HEK293T (cell line): ENCODE data around the gene FOXO3.

Source experiments
- CTCF ChIA-PET: fragments of 350-600 bp; formaldehyde crosslinking; extraction: SDS; loops from one replicate; lab custom pipeline; 2021; ENCODE audit warnings: antibody characterized with exemption, inconsistent platforms; lab: Yijun Ruan, JAX
- POLR2A ChIA-PET: fragments of 350-600 bp; formaldehyde crosslinking; extraction: SDS; loops from one replicate; lab custom pipeline; 2020; ENCODE audit warnings: antibody characterized with exemption, inconsistent platforms; lab: Yijun Ruan, JAX
- DNase-seq: peaks from one replicate; pipeline ENCODE4 v3.0.0; 2012; ENCODE audit warnings: mixed read lengths; ENCODE audit errors: extremely low spot score
- ARNT ChIP-seq: fragments of 450-650 bp; IDR thresholded peaks from 2 replicates; pipeline ENCODE4 v1.6.1; 2017; ENCODE audit warnings: mild to moderate bottlenecking
- BHLHE40 ChIP-seq: fragments of 450-650 bp; IDR thresholded peaks from 2 replicates; pipeline ENCODE4 v1.6.1; 2016; ENCODE audit warnings: mild to moderate bottlenecking, moderate library complexity, borderline replicate concordance
- CTBP1 ChIP-seq: fragments of 450-650 bp; IDR thresholded peaks from 2 replicates; pipeline ENCODE4 v1.6.1; 2016; ENCODE audit warnings: borderline replicate concordance
- ELF4 ChIP-seq: fragments of 450-650 bp; IDR thresholded peaks from 2 replicates; pipeline ENCODE4 v1.6.1; 2017; ENCODE audit warnings: antibody characterized with exemption
- FOXA1 ChIP-seq: fragments of 450-650 bp; IDR thresholded peaks from 2 replicates; pipeline ENCODE4 v1.6.1; 2016; ENCODE audit warnings: mild to moderate bottlenecking
- FOXK2 ChIP-seq: fragments of 450-650 bp; IDR thresholded peaks from 2 replicates; pipeline ENCODE4 v1.6.1; 2016; ENCODE audit warnings: mild to moderate bottlenecking
- FOXM1 ChIP-seq: fragments of 450-650 bp; IDR thresholded peaks from 2 replicates; pipeline ENCODE4 v1.6.1; 2017; ENCODE audit warnings: mild to moderate bottlenecking, borderline replicate concordance
- HDGF ChIP-seq: fragments of 450-650 bp; IDR thresholded peaks from 2 replicates; pipeline ENCODE4 v1.6.1; 2017; ENCODE audit warnings: antibody characterized with exemption, borderline replicate concordance
- L3MBTL2 ChIP-seq: fragments of 450-650 bp; conservative IDR thresholded peaks from 2 replicates; pipeline ENCODE4 v1.6.1; 2016; ENCODE audit warnings: mild to moderate bottlenecking
- LEF1 ChIP-seq: fragments of 450-650 bp; IDR thresholded peaks from 2 replicates; pipeline ENCODE4 v1.6.1; 2017; ENCODE audit warnings: mild to moderate bottlenecking, borderline replicate concordance
- NFRKB ChIP-seq: fragments of 450-650 bp; IDR thresholded peaks from 2 replicates; pipeline ENCODE4 v1.6.1; 2016; ENCODE audit warnings: mild to moderate bottlenecking, moderate library complexity
- PKNOX1 ChIP-seq: fragments of 450-650 bp; IDR thresholded peaks from 2 replicates; pipeline ENCODE4 v1.6.1; 2016
- SP1 ChIP-seq: fragments of 450-650 bp; IDR thresholded peaks from 2 replicates; pipeline ENCODE4 v1.6.1; 2017
- SUZ12 ChIP-seq: fragments of 450-650 bp; IDR thresholded peaks from 2 replicates; pipeline ENCODE4 v1.6.1; 2016; ENCODE audit warnings: mild to moderate bottlenecking
- TARDBP ChIP-seq: fragments of 450-650 bp; IDR thresholded peaks from 2 replicates; pipeline ENCODE4 v1.6.1; 2016
- ZNF384 ChIP-seq: fragments of 450-650 bp; IDR thresholded peaks from 2 replicates; pipeline ENCODE4 v1.6.1; 2016

Gene FOXO3

GRCh38 chr6:108710551-108710950 lies 149.8 kb downstream of the FOXO3 start:
- ChIA-PET CTCF (no interaction called here), POLR2A (no interaction called here)
- no peak for DNase-seq
- TF ChIP-seq TARDBP (no peak), HDGF (no peak), SP1 (no peak), BHLHE40 (no peak), FOXK2 (no peak), SUZ12 (no peak), PKNOX1 (no peak), NFRKB (no peak), LEF1 (no peak), ELF4 (no peak), CTBP1 (no peak), ZNF384 (no peak), FOXM1 (no peak), ARNT (no peak), FOXA1 (no peak), L3MBTL2 (no peak)

GRCh38 chr6:108711071-108711470 lies 150.4 kb downstream of the FOXO3 start:
- no peak for DNase-seq
- CTCF ChIA-PET, result no interaction called here
- POLR2A ChIA-PET, result no interaction called here
- TF ChIP-seq SP1 (no peak), LEF1 (no peak), ZNF384 (no peak), FOXM1 (no peak), TARDBP (no peak), L3MBTL2 (no peak), PKNOX1 (no peak), NFRKB (no peak), FOXK2 (no peak), CTBP1 (no peak)

- POLR2A ChIA-PET, result no interaction called here
- DNase-seq, result no peak
- TF ChIP-seq SUZ12 (no peak), TARDBP (no peak), ELF4 (no peak), BHLHE40 (no peak), LEF1 (no peak), FOXK2 (no peak)
- CTCF ChIA-PET, result no interaction called here
These were observed 151.1 kb downstream of the FOXO3 start for GRCh38 chr6:108711826-108712225.

DNA sequence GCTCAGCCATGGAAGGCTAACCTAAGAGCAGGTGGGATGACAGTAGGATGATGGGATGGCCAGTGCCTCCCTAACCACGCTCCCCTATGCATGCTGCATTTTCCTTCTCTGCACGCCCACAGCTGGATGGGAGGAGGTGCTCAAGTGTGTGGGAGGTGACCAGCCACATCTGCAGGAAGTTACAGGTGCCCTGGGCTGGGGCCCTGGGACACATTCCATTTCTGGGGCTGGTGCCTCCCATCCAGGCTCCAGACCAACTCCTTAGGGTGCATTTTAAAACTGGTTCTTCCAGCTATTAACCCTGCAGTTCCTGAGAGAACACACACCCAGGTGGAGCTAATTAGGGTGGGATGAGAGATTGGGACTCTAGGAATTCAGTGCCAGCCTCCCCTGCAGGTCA lies 152.2 kb downstream of the FOXO3 start:
- TF ChIP-seq SUZ12 (no peak), TARDBP (no peak), ELF4 (no peak), FOXM1 (no peak), BHLHE40 (no peak), NFRKB (no peak), CTBP1 (no peak), HDGF (no peak), FOXK2 (no peak), LEF1 (no peak)
- no peak for DNase-seq
- ChIA-PET POLR2A (no interaction called here), CTCF (interaction anchor here (2.0 kb wide), 1 partner anchor 8 kb away, joined by 6 read pairs; no protein-coding TSS in a partner anchor)

DNA sequence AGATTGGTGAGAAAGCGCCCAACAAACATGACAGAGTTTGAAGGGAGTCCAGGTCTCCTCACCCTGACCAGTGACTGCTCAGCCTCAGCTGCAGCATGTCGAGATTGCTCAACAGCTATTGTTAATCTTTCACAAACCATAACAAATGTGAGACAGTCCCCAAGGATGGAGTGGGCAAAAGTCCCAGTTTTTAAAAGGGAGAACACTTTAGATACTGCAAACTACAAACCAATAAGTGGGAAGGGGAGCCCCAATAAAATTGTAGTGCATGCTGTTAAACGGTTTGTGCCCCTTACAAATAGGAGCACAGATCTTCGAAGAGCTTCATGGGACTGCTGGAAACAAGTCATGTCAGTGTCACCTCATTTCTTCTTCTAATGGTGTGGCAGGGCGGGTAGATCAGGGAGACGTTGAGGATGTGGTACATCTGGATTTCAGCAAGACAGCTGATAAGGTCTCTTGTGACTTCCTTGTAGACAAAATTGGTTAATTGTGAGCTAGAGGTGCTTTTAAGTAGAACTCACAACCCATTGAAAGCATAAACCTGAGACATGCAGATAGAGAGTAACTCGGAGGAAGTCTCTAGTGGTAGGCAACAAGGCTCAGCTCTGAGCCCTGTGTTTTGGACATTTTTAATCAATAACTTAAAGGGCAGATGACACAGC lies 153.5 kb downstream of the FOXO3 start:
- TF ChIP-seq FOXA1 (no peak), LEF1 (no peak), FOXM1 (no peak), ZNF384 (no peak), NFRKB (no peak), BHLHE40 (no peak), CTBP1 (no peak), ARNT (no peak), PKNOX1 (no peak), HDGF (no peak), L3MBTL2 (no peak), FOXK2 (no peak), TARDBP (no peak), SP1 (no peak), ELF4 (no peak), SUZ12 (no peak)
- ChIA-PET POLR2A (interaction anchor here (0.7 to 1.0 kb wide), 2 partner anchors 32 to 154 kb away, joined by 3 to 4 read pairs; no protein-coding TSS in a partner anchor), CTCF (interaction anchor here (0.5 to 2.0 kb wide), 2 partner anchors 9 to 63 kb away, joined by 5 to 6 read pairs; no protein-coding TSS in a partner anchor)
- DNase-seq, result no peak

- TF ChIP-seq ELF4 (no peak), SUZ12 (no peak), TARDBP (no peak), SP1 (no peak), LEF1 (no peak), FOXA1 (no peak), ZNF384 (no peak), HDGF (no peak), NFRKB (no peak), BHLHE40 (no peak), FOXK2 (no peak), FOXM1 (no peak), CTBP1 (no peak), ARNT (no peak), L3MBTL2 (no peak), PKNOX1 (no peak)
- no peak for DNase-seq
- ChIA-PET CTCF (interaction anchor here (0.5 to 2.0 kb wide), 2 partner anchors 10 to 64 kb away, joined by 5 to 6 read pairs; no protein-coding TSS in a partner anchor), POLR2A (interaction anchor here (1.0 kb wide), 1 partner anchor 155 kb away, joined by 4 read pairs; no protein-coding TSS in a partner anchor)
These were observed 154.2 kb downstream of the FOXO3 start for GRCh38 chr6:108714766-108715414.
